Activated naive CD8-positive, alpha-beta T cell treated with anti-CD3 and anti-CD28 coated beads for 36 hours (primary cell): ENCODE results near the gene SYNGR3. TPM values are rescaled to one million over a fixed set of nuclear protein-coding genes. Genes with fewer than 3 reads are reported as not detected.

Experiments used
- DNase-seq: peaks from one replicate; pipeline ENCODE4 v3.0.0; 2021
- H3K27ac Mint-ChIP-seq: one replicate; pipeline ENCODE4 v1.8.0; 2022; ENCODE audit warnings: mild to moderate bottlenecking, moderate library complexity, mixed read lengths
- H3K27me3 Mint-ChIP-seq: one replicate; pipeline ENCODE4 v1.8.0; 2022; ENCODE audit warnings: mild to moderate bottlenecking, mixed read lengths
- H3K36me3 Mint-ChIP-seq: one replicate; pipeline ENCODE4 v1.8.0; 2021; ENCODE audit warnings: mild to moderate bottlenecking, mixed read lengths
- H3K4me1 Mint-ChIP-seq: one replicate; pipeline ENCODE4 v1.8.0; 2021; ENCODE audit warnings: mixed read lengths
- H3K4me3 Mint-ChIP-seq: one replicate; pipeline ENCODE4 v1.8.0; 2022; ENCODE audit warnings: mild to moderate bottlenecking, moderate library complexity, mixed read lengths
- H3K9me3 Mint-ChIP-seq: one replicate; pipeline ENCODE4 v1.8.0; 2022; ENCODE audit warnings: mixed read lengths
- total RNA-seq, 2 experiments: library from RNA; stranded (reverse); gene quantifications; one replicate each; pipeline ENCODE4 v1.2.3, GENCODE V29; 2021

The SYNGR3 gene
- total RNA-seq, 2 experiments from 2014 or later = 2.0 to 3.5 TPM

- Mint-ChIP-seq H3K4me1 (peaks cover 13% of the 10 kb centered on the region), H3K27ac (no peak overlapping the region), H3K4me3 (no peak overlapping the region), H3K9me3 (no peaks in the 10 kb centered on the region), H3K27me3 (peaks cover 31% of the 10 kb centered on the region), H3K36me3 (peaks cover 17% of the 10 kb centered on the region)
- DNase-seq = no peak
These were observed 9.6 kb upstream of the SYNGR3 start for GRCh38 chr16:1980030-1980769.

GRCh38 chr16:1980770-1981087 is 9.0 kb upstream of the SYNGR3 start:
- peaks cover 31% of the 10 kb centered on the region for H3K27me3 Mint-ChIP-seq
- peaks cover 17% of the 10 kb centered on the region for H3K4me1 Mint-ChIP-seq
- H3K27ac Mint-ChIP-seq = no peak overlapping the region
- H3K9me3 Mint-ChIP-seq = no peaks in the 10 kb centered on the region
- no peak for DNase-seq
- no peak overlapping the region for H3K4me3 Mint-ChIP-seq
- H3K36me3 Mint-ChIP-seq = peaks cover 16% of the 10 kb centered on the region

GRCh38 chr16:1981398-1981836 is 8.4 kb upstream of the SYNGR3 start, which contains the start of gene NOXO1:
Gene NOXO1 (minus strand): TSS chr16:1981469. CDS start chr16:1981179, 290 bp downstream.
- H3K9me3 Mint-ChIP-seq = no peaks in the 10 kb centered on the region
- DNase-seq = no peak
- peak within 1 kb of the TSS; percentile 20 for H3K27ac Mint-ChIP-seq
- peak within 1 kb of the TSS; percentile 37 for H3K4me3 Mint-ChIP-seq
- H3K27me3 Mint-ChIP-seq = peaks cover 31% of the 10 kb centered on the region
- H3K4me1 Mint-ChIP-seq = peaks cover 17% of the 10 kb centered on the region
- H3K36me3 Mint-ChIP-seq = peaks cover 12% of the 10 kb centered on the region

GRCh38 chr16:1982013-1982433 is 7.7 kb upstream of the SYNGR3 start:
- peaks cover 31% of the 10 kb centered on the region for H3K27me3 Mint-ChIP-seq
- no peak for DNase-seq
- no peak overlapping the region for H3K27ac Mint-ChIP-seq
- H3K4me1 Mint-ChIP-seq = peaks cover 17% of the 10 kb centered on the region
- peaks cover 18% of the 10 kb centered on the region for H3K36me3 Mint-ChIP-seq
- H3K9me3 Mint-ChIP-seq = no peaks in the 10 kb centered on the region
- H3K4me3 Mint-ChIP-seq = no peak overlapping the region

GRCh38 chr16:1982991-1983543 is 6.7 kb upstream of the SYNGR3 start:
- peaks cover 17% of the 10 kb centered on the region for H3K4me1 Mint-ChIP-seq
- peaks cover 37% of the 10 kb centered on the region for H3K27me3 Mint-ChIP-seq
- peaks cover 16% of the 10 kb centered on the region for H3K36me3 Mint-ChIP-seq

GRCh38 chr16:1983544-1984346 is 6.0 kb upstream of the SYNGR3 start, which contains the start of gene GFER:
Gene GFER (plus strand): TSS chr16:1984193. CDS start chr16:1984219, 26 bp downstream.
- H3K27ac Mint-ChIP-seq = peak within 1 kb of the TSS; percentile 12
- peak within 1 kb of the TSS; percentile 84 for H3K4me3 Mint-ChIP-seq
- H3K36me3 Mint-ChIP-seq = peaks cover 12% of the 10 kb centered on the region
- peak; percentile 85 for DNase-seq
- no peaks in the 10 kb centered on the region for H3K9me3 Mint-ChIP-seq
- H3K4me1 Mint-ChIP-seq = peaks cover 20% of the 10 kb centered on the region
- H3K27me3 Mint-ChIP-seq = peaks cover 43% of the 10 kb centered on the region

More at GRCh38 chr16:1982991-1983543, 6.7 kb upstream of the SYNGR3 start:
- H3K4me3 Mint-ChIP-seq = peak overlapping the region; percentile 70
- no peaks in the 10 kb centered on the region for H3K9me3 Mint-ChIP-seq
- no peak for DNase-seq
- no peak overlapping the region for H3K27ac Mint-ChIP-seq

GRCh38 chr16:1984347-1985225 is 5.2 kb upstream of the SYNGR3 start:
- Mint-ChIP-seq H3K4me1 (peaks cover 23% of the 10 kb centered on the region), H3K9me3 (no peaks in the 10 kb centered on the region), H3K27me3 (peaks cover 51% of the 10 kb centered on the region), H3K4me3 (peak overlapping the region; percentile 84), H3K36me3 (peaks cover 12% of the 10 kb centered on the region), H3K27ac (peak overlapping the region; percentile 12)
- DNase-seq = no peak

- Mint-ChIP-seq H3K4me3 (peak overlapping the region; percentile 84), H3K27ac (no peak overlapping the region), H3K4me1 (peaks cover 23% of the 10 kb centered on the region), H3K9me3 (no peaks in the 10 kb centered on the region), H3K27me3 (peaks cover 52% of the 10 kb centered on the region), H3K36me3 (peaks cover 12% of the 10 kb centered on the region)
- no peak for DNase-seq
These were observed 4.2 kb upstream of the SYNGR3 start for GRCh38 chr16:1985466-1986150.

GRCh38 chr16:1987198-1987597 is 2.6 kb upstream of the SYNGR3 start:
- H3K4me3 Mint-ChIP-seq = no peak overlapping the region
- H3K27me3 Mint-ChIP-seq = peaks cover 44% of the 10 kb centered on the region
- DNase-seq = no peak
- H3K27ac Mint-ChIP-seq = no peak overlapping the region
- H3K36me3 Mint-ChIP-seq = peaks cover 12% of the 10 kb centered on the region
- peaks cover 26% of the 10 kb centered on the region for H3K4me1 Mint-ChIP-seq
- no peaks in the 10 kb centered on the region for H3K9me3 Mint-ChIP-seq

- Mint-ChIP-seq H3K4me3 (peak overlapping the region; percentile 59), H3K4me1 (peaks cover 26% of the 10 kb centered on the region), H3K9me3 (no peaks in the 10 kb centered on the region), H3K36me3 (peaks cover 12% of the 10 kb centered on the region), H3K27me3 (peaks cover 32% of the 10 kb centered on the region), H3K27ac (no peak overlapping the region)
- no peak for DNase-seq
These were observed 256 bp downstream of the SYNGR3 start for GRCh38 chr16:1990101-1990350.

GRCh38 chr16:1990351-1991134 is 773 bp downstream of the SYNGR3 start:
- DNase-seq = peak; percentile 50
- Mint-ChIP-seq H3K4me1 (peaks cover 22% of the 10 kb centered on the region), H3K9me3 (no peaks in the 10 kb centered on the region), H3K4me3 (peak overlapping the region; percentile 59), H3K36me3 (peaks cover 15% of the 10 kb centered on the region), H3K27me3 (peaks cover 32% of the 10 kb centered on the region), H3K27ac (peak overlapping the region; percentile 66)

- Mint-ChIP-seq H3K4me3 (peak overlapping the region; percentile 59), H3K9me3 (no peaks in the 10 kb centered on the region), H3K27ac (peak overlapping the region; percentile 66), H3K4me1 (peaks cover 22% of the 10 kb centered on the region), H3K27me3 (peaks cover 32% of the 10 kb centered on the region), H3K36me3 (peaks cover 17% of the 10 kb centered on the region)
- DNase-seq = peak; percentile 60
These were observed 1.4 kb downstream of the SYNGR3 start for GRCh38 chr16:1991135-1991551.

GRCh38 chr16:1991588-1991947 is 1.8 kb downstream of the SYNGR3 start:
- H3K4me1 Mint-ChIP-seq = peaks cover 25% of the 10 kb centered on the region
- H3K4me3 Mint-ChIP-seq = peak overlapping the region; percentile 59
- H3K27ac Mint-ChIP-seq = peak overlapping the region; percentile 66
- peaks cover 13% of the 10 kb centered on the region for H3K36me3 Mint-ChIP-seq
- no peaks in the 10 kb centered on the region for H3K9me3 Mint-ChIP-seq
- DNase-seq = no peak
- H3K27me3 Mint-ChIP-seq = peaks cover 32% of the 10 kb centered on the region
